ENCODE data around the gene SMG6.
A peak's percentile ranks its signal among the peaks of the same experiment; 100 is the strongest.

DNA sequence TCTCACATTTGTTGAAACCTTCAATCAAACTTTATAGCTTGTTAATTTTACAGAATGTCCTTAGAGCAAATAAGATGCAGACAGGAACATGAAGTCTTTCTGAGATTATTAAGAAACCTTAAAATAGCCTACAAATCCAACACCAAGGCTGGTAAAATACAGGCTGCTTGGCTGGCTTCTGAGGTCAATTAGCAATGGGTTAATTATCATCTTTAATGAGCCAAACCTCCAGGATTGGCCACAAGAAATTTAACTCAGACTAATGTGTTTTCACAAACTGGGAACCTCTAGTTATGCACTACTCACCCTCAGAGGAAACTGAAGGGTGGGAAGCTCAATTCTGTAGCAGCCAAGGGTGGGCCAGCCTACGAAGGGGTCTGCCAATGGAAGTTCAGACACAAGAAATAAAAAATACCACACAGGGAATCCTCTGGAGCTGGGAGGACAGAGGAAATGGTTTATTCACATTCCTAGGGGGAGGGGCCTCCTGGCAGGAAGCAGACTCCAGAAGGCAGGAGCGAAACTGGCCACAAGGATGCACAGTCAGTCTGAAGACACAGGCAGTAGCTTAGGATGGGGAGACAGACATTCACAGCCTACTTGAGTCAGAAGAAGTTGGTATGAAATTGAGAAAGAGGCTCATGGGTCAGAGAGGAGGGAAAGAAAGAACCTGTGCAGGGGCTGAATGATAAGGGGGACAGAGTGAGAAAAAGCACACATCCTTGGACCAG lies 212.6 kb downstream of the SMG6 start:
- peak; percentile 20 to 65 (median 41) for TF ChIP-seq CTCF (IDR thresholded peaks at IDR 0.05)
- no peak for TF ChIP-seq POLR2A (IDR thresholded peaks at IDR 0.05)

All from uterus (tissue), 2 donors.